Measurements from ENCODE around the gene COPA. TPM values are rescaled to one million over a fixed set of nuclear protein-coding genes. Genes with fewer than 3 reads are reported as not detected.
"Not testable (repeated sequence)": the region's sequence is repeated elsewhere in the genome, so short reads cannot be mapped to it uniquely, and the experiment has no call there.

Gene COPA
- total RNA-seq, result 206 and 209 TPM in 2 replicates

DNA sequence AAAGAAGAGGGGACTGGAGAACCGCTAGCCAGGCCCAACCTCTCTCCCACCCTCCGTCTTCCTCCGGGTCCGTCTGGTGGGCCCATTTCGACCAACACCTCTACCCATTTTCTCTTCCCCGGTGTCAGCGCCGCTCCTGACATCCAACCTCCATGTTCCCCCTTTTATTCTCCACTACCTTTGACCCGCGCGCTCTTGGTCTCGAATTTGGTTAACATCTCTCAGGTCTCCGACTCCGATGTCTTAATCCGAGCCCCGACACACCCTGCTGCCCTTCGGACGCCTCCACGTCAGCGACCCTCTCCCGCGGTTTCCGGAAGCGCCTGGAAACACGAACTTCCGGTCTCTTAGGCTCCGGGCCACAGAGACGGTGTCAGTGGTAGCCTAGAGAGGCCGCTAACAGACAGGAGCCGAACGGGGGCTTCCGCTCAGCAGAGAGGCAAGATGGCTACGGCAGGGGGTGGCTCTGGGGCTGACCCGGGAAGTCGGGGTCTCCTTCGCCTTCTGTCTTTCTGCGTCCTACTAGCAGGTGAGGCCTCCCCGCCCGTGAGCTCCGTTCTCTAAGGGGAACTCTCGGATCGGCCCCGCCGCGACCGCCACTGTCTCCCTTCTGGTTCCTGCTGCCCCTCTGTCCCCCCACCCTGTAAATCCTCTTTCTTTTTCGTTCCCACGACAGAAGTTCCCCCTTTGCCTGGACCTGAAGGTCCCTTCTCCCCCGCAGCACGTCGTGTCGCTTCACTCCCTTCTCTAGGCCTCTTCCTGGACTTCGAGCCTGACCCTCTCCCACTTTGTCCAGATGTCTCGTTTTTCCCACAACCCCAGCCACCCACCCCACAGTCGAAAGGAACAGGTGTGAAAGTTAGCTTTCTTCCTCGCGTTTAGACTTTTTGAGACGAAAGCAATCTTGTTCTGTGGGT is at the start of gene COPA, which contains the start of gene NCSTN:
Gene COPA (minus strand): TSS at position 298 of the 917 bp plus-strand sequence. CDS start 80 bp downstream, at position 218.
Gene NCSTN (plus strand): TSS at position 431 of the 917 bp plus-strand sequence. CDS start 14 bp downstream, at position 445.
- DNase-seq (ENCODE audit: low read depth in 2 of 2), result peak; percentile 96 to 97

DNA sequence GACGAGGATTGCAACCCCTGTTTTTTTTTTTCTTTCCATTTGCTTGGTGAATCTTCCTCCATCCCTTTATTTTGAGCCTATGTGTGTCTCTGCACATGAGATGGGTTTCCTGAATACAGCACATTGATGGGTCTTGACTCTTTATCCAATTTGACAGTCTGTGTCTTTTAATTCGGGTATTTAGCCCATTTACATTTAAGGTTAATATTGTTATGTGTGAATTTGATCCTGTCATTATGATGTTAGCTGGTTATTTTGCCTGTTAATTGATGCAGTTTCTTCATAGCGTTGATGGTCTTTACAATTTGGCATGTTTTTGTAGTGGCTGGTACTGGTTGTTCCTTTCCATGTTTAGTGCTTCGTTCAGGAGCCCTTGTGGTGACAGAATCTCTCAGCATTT is 45.4 kb upstream of the COPA start:
- not testable (repeated sequence) for DNase-seq (ENCODE audit: low read depth in 2 of 2)

DNA sequence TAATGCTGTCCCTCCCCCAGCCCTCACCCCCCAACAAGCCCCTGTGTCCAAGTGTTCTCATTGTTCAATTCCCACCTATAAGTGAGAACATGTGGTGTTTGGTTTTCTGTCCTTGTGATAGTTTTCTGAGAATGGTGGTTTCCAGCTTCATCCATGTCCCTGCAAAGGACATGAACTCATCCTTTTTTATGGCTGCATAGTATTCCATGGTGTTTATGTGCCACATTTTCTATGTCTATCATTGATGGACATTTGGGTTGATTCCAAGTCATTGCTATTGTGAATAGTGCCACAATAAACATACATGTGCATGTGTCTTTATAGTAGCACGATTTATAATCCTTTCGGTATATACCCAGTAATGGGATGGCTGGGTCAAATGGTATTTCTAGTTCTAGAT is 41.8 kb upstream of the COPA start:
- DNase-seq (ENCODE audit: low read depth in 2 of 2), result not testable (repeated sequence)

DNA sequence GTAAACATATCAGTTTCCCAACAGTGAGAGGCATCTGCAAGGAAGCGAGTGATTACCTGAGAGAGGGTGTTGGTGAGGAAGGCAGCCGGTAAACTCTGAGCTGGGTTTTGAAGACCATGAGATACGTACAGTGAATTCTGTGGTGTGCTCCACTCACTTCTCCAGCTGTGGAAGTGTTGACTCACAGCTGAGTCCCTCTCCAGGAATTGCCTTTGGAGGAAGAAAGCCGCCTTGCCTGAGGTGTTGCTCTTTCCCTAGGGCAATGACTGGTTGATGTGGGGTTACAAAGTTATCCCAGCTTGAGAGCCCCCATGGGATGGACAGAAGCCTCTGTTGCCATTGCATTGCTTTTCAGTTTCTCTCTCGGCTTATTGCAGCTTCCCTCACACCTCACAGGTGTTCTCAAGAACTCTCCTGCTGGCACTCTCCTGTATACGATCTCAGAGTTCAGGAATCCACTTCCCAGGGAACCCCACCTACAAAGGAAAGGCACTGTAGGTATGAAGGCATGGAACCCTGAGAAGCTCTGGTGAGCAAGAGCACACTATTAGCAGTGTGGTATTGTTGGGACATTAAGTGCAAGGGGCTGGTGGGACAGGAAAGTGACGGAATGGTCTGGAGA is 34.6 kb upstream of the COPA start:
- no peak for DNase-seq (ENCODE audit: low read depth in 2 of 2)

DNA sequence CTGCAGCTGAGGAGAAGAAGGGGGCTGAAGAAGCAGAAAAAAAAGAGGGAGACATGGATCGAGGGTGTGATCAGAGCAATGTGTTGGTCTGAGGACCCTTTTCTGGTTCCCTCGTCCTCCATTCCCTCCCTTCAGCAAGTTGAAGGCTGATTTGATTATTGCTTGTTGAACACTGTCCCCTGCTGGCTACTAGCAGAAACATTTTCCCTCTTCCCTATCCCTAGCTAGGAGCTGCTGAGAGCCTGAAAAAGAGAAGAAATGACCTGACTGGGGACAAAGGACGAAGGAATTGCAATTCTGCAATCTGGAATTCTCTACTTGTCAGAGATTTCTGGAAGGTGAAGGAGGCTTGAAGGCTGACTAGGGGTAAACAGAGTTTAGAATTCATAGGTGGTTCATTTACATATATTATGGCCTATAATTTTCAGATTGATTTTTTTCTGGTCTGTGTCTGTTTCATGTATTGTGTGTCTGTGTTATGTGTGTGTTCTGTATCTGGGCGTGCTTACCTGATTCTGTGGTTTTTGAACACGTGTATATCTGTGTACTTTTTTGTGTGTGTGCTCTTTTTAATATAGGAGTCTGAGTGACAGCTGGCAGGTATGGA is 33.6 kb upstream of the COPA start:
- DNase-seq (ENCODE audit: low read depth in 2 of 2), result peak; percentile 76 to 80

DNA sequence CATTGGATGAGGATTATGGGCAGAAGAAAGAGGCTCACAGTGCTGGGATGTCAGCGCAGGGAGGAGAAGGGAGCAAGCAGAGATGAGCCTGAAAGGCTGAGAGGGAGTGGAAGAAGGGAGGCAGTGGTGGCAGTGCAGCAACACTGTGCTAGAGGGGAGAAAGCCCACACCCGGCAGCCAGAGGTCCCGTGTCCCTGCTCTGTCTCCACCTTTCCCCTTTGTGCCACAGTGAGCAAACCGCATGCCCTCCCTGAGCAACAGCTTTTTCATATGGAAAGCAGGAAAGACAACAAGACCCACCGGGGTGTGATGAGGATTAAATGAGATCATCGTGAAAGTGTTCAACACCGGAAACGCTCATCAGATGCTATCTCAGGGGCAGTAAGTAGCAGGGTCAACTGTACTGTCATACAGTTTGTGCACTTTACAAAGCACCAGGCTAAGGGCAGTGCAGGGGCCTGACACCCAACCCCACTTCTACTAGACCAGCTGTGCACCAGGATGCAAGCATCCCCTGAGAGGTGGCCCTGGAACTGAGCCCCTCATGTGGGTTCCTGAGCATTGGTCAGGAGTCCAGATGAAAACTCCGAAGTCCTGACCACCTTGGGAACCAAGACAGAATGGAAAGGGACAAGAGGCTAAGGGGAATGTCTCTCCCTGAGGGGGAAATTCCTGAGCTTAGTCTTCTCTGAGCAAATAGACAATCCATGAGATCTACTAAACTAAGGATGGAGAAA is 32.9 kb upstream of the COPA start:
- peak; percentile 16 to 25 for DNase-seq (ENCODE audit: low read depth in 2 of 2)

GRCh38 chr1:160374306-160375110 is 31.5 kb upstream of the COPA start:
- DNase-seq (ENCODE audit: low read depth in 2 of 2), result no peak

GRCh38 chr1:160373696-160374095 is 30.6 kb upstream of the COPA start:
- peak in 1 of 2 donors; percentile 15 for DNase-seq (ENCODE audit: low read depth in 2 of 2)

- DNase-seq (ENCODE audit: low read depth in 2 of 2), result no peak
Measured at GRCh38 chr1:160371756-160372155, 28.7 kb upstream of the COPA start.

GRCh38 chr1:160371346-160371631 is 28.2 kb upstream of the COPA start:
- no peak for DNase-seq (ENCODE audit: low read depth in 2 of 2)

DNA sequence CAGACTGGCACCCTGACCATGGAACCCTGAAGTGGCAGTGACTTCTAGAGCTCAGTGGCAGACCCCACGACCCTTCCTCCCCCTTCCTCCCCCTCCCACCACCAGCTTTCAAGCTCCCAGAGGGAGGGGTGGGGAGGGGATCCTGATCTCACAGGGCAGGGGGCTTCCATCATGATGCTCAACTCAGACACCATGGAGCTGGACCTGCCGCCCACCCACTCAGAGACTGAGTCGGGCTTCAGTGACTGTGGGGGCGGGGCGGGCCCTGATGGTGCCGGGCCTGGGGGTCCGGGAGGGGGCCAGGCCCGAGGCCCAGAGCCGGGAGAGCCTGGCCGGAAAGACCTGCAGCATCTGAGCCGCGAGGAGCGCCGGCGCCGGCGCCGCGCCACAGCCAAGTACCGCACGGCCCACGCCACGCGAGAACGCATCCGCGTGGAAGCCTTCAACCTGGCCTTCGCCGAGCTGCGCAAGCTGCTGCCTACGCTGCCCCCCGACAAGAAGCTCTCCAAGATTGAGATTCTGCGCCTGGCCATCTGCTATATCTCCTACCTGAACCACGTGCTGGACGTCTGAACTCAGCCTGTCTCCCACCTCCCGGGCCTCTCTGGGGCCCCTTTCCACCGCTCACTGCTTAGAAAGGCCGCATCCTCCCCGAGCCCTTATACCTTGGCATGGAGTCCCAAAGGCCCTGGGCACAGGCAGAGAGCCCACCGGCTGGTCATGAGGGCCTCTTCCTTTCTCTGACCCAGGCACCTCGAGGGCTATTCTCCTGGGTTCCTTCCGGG is 27.7 kb upstream of the COPA start:
- DNase-seq (ENCODE audit: low read depth in 2 of 2), result no peak

DNA sequence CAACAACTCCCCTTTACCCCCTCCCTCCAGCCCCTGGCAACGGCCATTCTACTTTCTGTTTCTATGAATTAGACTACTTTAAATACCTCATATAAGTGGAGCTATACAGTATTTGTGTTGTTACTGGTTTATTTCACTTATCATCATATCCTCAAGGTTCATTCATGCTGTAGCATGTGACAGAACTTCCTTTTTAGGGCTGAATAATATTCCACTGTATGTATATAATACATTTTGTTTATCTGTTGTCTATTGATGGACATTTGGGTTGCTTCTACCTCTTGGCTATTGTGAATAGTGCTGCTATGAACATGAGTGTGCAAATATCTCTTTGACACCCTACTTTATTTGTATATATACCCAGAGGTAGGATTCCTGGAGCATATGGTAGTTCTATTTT is 26.0 kb upstream of the COPA start:
- DNase-seq (ENCODE audit: low read depth in 2 of 2), result no peak

- no peak for DNase-seq (ENCODE audit: low read depth in 2 of 2)
Measured at GRCh38 chr1:160367934-160368923, 25.2 kb upstream of the COPA start.

- DNase-seq (ENCODE audit: low read depth in 2 of 2), result no peak
Measured at GRCh38 chr1:160367516-160367900, 24.5 kb upstream of the COPA start.

DNA sequence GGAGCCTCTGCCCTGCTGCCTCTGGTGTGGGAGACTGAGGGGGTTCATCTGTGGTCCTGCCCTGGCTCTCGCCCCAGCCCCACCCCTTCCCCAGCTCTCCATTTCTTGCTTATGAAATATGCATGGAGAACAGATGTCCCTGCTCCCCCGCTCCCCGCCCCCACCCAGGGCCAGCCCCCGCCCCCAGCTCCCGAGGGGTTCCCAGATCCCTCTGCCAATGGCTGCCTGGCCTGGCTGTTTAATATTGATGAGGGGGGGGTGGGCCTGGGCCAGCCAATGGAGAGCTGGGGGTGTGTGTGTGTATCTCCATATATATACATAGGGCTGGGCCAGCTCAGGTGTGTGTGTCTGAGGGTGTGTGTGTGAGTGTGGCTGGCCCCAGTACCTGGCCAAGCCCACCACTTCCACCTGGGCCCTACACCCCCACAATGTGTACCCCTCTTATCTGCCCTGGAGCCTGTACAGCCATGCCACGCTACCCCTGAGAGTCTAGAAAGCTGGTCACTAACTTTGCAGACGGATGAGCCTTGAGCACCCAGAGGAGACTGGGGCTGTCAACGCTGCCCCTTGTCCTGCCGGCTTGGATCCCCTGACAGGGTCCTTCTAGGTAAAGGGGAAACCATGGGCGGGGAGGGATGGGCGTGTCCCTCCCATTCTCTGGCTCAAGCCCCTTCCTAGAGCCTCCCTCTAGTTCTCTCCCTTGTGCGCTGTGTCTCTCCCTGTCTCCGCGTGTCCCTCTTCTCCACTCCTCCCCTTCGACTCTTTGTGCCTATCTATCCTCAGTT is 23.9 kb upstream of the COPA start, which contains the start of gene NHLH1:
Gene NHLH1 (plus strand): TSS at position 341 of the 785 bp plus-strand sequence. CDS start 3,661 bp downstream, outside the sequence.
- no peak for DNase-seq (ENCODE audit: low read depth in 2 of 2)

DNA sequence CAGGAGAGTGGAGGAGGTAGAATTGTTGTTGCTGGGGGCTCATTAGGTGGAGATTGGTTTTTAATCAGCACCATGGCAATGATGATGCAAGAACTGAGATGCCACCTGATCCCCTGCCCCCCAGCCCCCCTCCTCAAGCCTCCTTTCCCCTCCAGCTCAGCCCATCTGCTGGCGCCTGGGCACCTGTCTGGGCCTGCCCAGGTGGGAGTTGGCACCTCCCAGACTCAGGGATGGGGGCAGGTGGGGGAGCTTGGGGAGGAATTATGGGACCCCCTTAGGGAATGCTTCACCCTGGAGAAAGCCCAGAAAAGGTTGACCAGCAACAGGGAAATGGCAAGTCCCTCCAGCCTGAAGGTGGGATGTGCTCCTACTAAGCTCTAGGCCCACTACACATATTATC is 22.3 kb upstream of the COPA start:
- no peak for DNase-seq (ENCODE audit: low read depth in 2 of 2)

DNA sequence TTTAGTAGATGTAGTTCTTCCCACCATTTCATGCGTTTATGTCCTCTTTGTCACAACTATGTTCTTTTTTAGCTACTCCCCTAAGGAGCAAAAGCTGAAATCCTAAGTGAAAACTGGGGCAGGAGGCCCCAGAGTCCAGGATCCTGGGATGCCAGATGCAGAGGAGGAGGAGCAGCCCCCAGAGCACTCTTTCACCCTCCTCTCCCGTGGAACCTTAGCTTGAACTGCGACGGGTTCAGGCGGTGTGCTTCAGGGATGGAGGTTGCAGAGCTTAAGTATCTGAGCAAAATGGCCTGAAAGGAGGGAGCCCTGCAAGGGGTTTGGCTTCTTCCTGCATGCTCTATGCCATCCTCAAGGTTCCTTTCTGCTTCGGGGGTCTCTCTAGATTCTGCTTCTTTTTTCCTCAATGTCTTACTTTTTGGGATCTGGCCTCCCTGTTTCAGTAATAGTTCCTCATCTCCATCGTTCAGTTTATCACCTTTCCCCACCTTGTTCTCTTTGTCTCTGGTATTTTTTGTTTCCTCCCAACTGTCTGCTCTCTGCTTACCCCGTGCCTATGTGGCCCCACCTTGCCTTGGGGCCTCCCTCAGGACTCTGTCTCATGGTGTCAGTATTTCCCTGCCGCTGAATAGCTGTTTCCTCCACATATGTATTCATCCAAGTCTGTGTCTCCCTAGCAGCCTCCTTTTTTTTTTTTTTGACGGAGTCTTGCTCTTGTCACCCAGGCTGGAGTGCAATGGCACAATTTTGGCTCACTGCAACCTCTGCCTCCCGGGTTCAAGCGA is 21.1 kb upstream of the COPA start:
- no peak for DNase-seq (ENCODE audit: low read depth in 2 of 2)

Data from lung microvascular endothelial cell (primary cell).